Erythroblast (primary cell): ENCODE measurements around the gene ST6GALNAC3.
"Not testable (repeated sequence)": the region's sequence is repeated elsewhere in the genome, so short reads cannot be mapped to it uniquely, and the experiment has no call there.

Source experiments
- DNase-seq, 2 experiments: peaks; one replicate each; lab custom pipeline; 2025; lab: John Stamatoyannopoulos, UW
- GATA1 ChIP-seq: IDR thresholded peaks from 2 replicates; pipeline ENCODE4 v1.6.1; 2011; ENCODE audit warnings: low read depth, mild to moderate bottlenecking, control low read depth, low read length, moderate library complexity
- POLR2A ChIP-seq: IDR thresholded peaks from 2 replicates; pipeline ENCODE4 v1.6.1; 2011; ENCODE audit warnings: mild to moderate bottlenecking, low read length

ST6GALNAC3 gene

DNA sequence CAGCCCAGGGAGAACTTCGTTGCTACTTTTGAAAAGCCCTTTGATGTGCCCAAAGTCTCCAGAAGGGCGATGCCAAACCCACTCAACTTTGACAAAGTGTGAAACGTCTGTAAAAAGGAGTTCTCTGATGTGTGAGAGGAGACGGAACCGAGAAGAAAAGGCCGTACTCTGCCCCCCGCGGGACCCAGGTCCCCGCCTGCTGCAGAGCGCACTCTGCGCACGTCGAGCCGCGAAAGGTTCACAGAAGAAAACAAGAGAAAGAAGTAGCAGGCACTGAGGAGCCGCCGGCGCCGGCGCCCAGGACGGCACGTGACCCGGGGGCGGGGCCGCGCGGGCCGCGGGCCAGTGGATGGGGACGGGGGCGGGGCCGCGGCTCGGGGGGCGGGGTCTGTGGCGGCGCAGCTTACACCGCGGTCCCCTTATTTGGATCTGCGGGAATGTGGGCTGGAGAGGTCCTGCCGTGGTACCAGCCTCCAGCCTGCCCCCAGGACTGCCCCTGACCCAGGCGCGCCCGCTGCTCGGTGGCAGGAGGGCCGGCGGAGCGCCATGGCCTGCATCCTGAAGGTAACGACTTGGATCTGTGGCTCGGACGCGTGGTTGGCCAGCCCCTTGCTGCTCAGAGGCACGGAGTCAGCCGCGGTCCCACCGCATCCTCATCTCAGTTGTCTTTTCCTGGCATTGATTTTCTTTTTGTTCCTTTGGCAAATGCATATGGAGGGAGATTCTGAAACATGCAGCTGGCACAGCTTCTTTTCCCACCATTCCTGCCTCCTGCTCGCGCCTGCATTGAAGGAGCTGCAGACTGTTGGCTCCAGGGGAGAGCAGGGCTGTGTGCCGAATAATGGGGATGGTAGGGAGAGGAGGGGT lies at the start of gene ST6GALNAC3:
TSS of gene ST6GALNAC3 (plus strand) at position 426 of the 867 bp plus-strand sequence.
- TF ChIP-seq GATA1, result no peak
- TF ChIP-seq POLR2A, result no peak
- DNase-seq, result peak; percentile 78 to 86

DNA sequence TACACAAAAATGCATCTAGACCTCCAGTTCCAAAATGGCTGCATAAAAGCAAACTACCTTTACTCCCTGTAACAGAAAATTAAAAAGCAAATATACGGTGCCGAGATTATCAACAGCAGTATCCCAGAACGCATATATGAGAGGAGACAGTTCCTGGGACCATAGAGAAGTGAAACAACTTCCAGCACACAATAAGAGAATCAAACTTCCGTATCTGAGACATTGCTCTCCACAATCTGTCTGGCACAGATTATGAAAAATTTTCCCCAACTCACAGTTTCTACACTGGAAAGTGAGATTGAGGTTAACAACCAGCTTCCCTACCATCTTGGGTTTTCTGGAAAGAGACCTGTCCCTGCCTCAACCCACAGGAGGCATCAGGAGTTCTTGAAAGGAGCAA lies 47.2 kb upstream of the ST6GALNAC3 start:
- no peak for TF ChIP-seq GATA1
- TF ChIP-seq POLR2A, result no peak
- DNase-seq, result no peak

DNA sequence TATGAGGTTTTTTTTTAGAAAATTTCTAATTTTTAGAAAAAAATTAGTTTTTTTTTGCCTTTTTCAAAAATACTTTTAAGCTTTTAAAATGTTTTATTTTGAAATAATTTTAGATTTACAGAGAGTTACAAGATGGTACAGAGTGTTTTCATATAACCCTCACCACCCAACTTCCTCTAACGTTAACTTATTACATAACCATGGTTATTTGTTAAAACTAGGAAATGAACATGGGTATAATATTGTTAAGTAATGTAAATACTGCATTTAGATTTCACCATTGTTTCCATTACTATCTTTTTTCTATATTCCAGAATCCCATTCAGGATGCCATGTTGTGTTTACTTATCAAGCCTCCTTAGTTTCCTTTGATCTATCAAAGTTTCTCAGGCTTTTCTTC lies 45.2 kb upstream of the ST6GALNAC3 start:
- TF ChIP-seq POLR2A (no peak), GATA1 (no peak)
- no peak for DNase-seq

DNA sequence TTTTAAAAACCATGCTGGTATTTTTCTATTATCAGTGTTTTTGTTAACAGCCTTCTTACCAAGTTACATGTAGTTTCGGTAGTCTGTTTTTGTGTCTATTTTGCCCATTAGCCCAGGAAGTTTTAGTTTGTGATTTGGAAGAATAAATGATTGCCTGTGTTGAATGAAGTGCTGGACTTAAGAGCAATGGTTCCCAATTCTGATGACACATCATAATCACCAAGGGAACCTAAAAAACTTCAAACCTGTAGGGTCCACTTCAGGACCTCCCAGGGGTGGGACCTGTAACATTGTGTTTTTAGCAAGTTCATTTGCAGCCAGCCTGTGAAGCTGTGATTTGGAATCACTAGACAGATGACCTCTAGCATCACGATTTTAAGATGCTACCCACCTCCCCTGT lies 43.0 kb upstream of the ST6GALNAC3 start:
- DNase-seq, result no peak
- no peak for TF ChIP-seq POLR2A
- no peak for TF ChIP-seq GATA1

DNA sequence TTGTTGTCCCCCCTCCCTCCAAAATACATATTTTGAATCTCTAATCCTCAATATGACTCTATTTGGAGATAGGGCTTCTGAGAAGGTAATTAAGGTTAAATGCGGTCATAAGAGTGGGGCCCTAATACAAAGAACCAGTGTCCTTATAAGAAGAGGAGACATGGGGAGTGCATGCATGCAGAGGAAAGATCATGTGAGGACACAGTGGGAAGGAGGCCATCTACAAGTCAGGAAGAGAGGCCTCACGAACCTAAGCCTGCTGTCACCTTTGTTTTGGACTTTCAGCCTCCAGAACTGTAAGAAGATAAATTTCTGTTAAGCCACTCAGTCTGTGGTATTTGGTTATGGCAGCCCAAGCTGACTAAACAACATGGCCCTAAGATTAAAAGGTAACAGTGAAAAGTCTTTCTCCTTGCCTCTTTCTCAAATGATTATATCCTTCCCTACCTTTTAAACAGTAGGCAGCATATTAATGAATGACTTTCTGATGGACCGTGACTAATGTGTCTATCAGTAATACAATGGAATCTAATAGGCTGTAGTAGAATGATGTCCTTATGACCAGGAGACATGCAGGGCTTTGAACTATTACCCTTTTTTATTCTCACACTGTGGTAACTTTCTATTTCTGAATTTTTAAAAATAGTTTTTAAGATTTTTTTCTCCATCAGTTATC lies 40.6 kb upstream of the ST6GALNAC3 start:
- no peak for DNase-seq
- no peak for TF ChIP-seq POLR2A
- TF ChIP-seq GATA1, result no peak

DNA sequence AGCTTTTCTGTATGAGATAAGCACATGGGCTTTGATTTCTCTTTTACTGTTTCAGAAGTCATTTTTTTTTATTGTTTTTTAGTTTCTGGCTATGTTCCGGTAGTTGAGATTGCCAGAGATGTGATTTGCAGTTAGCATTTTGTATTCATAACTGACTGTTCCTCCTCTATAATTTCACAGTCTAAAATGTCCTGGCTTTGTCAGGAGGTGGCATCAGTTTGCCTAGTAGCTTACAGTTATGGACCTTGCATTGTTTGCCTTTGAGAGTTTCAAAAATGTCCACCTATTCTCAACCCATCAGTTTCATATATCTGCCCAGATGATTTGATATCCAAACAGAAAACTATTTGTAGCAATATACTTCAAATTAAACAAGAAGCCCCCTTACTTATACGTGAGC lies 39.5 kb upstream of the ST6GALNAC3 start:
- DNase-seq, result peak; percentile 2 to 11
- TF ChIP-seq POLR2A, result no peak
- TF ChIP-seq GATA1, result no peak

DNA sequence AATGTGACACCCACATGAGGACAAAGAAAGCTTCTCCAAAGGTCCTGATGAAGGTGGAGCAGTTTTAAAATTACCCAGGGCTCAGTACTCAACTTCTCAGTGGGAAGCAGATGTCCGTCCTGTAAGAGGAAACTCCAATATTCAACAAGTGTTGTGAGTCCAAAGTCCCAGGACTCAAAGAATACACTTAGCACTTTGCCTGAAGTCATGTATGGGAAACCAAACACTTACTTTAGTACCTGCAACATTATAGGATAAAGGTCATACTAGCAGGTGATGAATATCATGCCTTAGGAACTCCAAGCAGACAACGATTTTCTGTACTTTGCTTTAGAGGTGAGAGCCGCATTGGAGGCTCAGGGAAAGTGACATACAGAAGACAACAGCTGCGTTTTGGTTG lies 37.2 kb upstream of the ST6GALNAC3 start:
- TF ChIP-seq POLR2A (no peak), GATA1 (no peak)
- no peak for DNase-seq

DNA sequence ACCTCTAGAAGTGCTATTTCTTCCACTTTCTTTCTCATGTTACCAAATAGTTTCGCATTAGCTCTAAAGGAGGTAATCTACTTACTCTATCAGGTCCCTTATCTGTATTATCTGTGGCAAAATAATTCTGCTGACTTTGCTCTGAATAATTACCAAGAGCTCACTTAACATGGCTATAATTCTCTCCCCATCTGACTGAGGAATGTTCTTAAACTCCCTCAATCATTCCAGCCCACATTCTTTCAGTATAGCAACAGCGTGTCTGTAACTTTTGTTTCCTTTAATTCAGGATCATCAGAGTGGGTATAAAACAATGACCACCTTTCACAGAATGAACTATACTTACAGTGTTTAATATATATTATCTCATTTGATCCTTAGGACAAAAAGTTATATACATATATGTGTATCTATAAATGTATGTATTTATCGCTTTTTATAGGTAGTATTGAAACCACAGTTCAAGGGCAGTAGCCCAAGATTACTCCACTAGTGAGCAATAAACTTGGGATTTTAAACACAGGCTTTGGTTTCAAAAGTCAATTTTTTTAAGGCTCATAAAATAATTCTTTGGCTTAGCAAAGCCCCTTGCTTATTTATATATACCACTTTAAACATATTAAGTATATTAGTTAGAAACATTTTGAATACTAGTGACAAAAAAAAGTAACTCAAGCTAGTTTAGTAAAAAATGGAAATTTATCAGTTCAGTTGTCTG lies 36.1 kb upstream of the ST6GALNAC3 start:
- TF ChIP-seq GATA1, result no peak
- no peak for TF ChIP-seq POLR2A
- DNase-seq, result no peak

DNA sequence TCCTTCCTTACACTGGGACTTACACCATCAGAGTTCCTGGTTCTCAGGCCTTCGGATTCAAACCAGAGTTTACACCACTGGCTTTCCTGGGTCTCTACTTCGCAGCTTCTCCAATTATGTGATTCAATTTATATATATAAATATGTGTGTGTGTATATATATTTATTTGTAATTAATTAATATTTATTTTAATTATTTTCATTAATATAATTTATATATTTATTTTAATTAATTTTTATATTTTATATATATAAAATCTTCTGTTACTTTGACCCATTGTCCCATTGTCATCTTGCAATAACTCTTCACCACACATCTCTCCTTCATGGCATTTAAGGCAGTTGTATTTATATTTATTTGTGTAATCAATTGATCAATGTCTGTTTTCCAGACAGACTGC lies 28.4 kb upstream of the ST6GALNAC3 start:
- TF ChIP-seq GATA1 (no peak), POLR2A (no peak)

DNA sequence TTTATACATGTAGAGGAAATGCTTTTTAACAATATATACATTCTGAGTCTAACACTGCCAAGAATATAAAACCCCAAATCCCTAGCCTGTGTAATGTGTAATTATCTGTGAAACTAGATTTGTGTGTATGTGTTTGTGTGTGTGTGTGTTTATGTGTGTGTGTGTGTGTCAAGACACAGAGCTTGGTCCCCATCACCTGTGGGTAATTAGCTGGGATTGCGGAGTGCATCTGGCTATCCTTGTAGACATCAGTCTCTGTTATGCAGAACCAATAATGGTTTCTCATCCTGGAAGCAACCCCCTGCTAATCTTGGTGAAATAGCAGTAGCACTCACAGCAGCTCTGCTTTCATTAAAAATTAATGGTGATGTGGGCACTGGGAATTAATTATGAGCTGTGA lies 26.3 kb upstream of the ST6GALNAC3 start:
- DNase-seq, result no peak
- TF ChIP-seq GATA1 (no peak), POLR2A (no peak)

More for the DNA sequence above, 28.4 kb upstream of the ST6GALNAC3 start:
- no peak for DNase-seq

DNA sequence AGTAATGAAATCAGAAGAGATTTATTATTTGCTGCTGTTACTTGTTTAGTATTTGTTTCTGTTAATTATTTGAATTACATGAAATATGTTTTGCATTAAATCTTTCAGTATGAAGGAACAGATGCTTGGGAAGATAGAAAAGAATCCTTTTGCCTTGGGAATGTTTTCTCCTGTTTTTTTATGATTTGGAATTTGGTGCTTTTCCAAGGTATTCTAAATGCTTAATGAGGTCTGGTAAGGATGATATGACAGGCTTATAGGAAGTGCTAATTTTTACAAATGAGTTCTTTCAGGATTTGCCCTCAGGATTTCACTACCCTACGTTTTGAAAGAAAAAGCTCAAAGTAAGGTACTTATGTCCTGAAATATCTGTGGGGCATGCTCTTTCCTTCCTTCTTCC lies 25.6 kb upstream of the ST6GALNAC3 start:
- TF ChIP-seq POLR2A, result no peak
- TF ChIP-seq GATA1, result no peak
- DNase-seq, result no peak

DNA sequence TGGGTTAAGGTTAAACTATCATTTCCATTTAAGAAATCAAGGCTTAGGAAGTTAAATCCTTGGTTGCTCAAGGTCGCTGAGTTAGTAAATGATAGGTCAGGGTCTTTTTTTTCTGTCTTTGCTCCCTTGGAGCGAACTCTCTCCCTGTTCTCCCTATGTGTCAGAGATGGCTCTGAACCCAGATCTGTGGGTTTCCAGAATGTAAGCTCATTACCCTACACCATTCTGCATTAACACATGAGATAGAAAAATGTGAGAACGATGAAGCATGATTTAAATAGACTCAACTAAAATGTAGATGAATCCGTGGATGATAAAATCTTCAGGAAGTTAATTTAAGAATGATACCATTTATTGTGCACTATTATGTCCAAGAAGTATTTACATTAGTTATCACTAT lies 25.0 kb upstream of the ST6GALNAC3 start:
- TF ChIP-seq POLR2A, result no peak
- no peak for TF ChIP-seq GATA1
- no peak for DNase-seq

DNA sequence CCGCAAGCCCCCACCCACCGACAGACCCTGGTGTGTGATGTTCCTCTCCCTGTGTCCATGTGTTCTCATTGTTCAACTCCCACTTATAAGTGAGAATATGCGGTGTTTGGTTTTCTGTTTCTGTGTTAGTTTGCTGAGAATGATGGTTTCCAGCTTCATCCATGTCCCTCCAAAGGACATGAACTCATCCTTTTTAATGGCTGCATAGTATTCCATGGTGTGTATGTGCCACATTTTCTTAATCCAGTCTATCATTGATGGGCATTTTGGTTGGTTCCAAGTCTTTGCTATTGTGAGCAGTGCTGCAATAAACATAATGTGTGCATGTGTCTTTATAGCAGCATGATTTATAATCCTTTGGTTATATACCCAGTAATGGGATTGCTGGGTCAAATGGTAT lies 24.5 kb upstream of the ST6GALNAC3 start:
- DNase-seq, result not testable (repeated sequence)

DNA sequence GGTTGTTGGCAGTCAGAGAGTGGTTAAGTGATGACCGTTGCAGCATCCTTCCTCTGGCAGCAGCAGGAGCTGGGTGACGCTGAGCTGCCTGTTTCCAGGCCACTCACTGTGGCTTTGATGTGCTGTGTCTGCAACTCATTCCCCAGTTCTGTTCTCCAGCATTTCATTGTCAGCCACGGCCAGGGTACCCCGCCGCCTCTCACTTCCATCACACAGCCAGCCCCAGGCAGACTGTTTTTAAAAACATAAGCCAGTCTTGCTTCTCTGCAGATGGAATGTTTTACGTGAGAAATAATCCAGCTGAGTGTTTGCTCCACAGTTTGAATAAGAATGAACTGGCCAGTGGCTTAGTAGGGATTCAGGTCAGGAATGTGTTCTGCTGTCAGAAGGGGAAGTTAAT lies 21.5 kb upstream of the ST6GALNAC3 start:
- TF ChIP-seq POLR2A (no peak), GATA1 (no peak)
- no peak for DNase-seq
